Rectal smooth muscle tissue (tissue), 1 donor: ENCODE results near the gene ETV5.

ENCODE experiments used
- H3K27ac ChIP-seq: one replicate; pipeline ENCODE4 v1.7.0; 2013; ENCODE audit warnings: low read depth, low read length, inconsistent platforms
- H3K27me3 ChIP-seq: one replicate; pipeline ENCODE4 v1.7.0; 2013; ENCODE audit warnings: low read length; ENCODE audit not compliant: control insufficient read depth, insufficient read depth
- H3K36me3 ChIP-seq: one replicate; pipeline ENCODE4 v1.7.0; 2013; ENCODE audit warnings: low read length; ENCODE audit not compliant: control insufficient read depth, insufficient read depth
- H3K4me1 ChIP-seq: one replicate; pipeline ENCODE4 v1.7.0; 2013; ENCODE audit warnings: low read length; ENCODE audit not compliant: control insufficient read depth, insufficient read depth
- H3K4me3 ChIP-seq: one replicate; pipeline ENCODE4 v1.7.0; 2013; ENCODE audit warnings: low read length
- H3K9ac ChIP-seq: one replicate; pipeline ENCODE4 v1.7.0; 2013; ENCODE audit warnings: low read length

Gene ETV5

GRCh38 chr3:186138272-186138981, 29.5 kb upstream of the ETV5 start:
- Histone ChIP-seq H3K36me3 (no peaks in the 10 kb centered on the region), H3K4me1 (no peaks in the 10 kb centered on the region), H3K9ac (no peak overlapping the region), H3K27me3 (no peaks in the 10 kb centered on the region), H3K27ac (no peak overlapping the region), H3K4me3 (no peak overlapping the region)

GRCh38 chr3:186137051-186137685, 28.3 kb upstream of the ETV5 start:
- Histone ChIP-seq H3K36me3 (no peaks in the 10 kb centered on the region), H3K27ac (no peak overlapping the region), H3K4me1 (no peaks in the 10 kb centered on the region), H3K27me3 (no peaks in the 10 kb centered on the region), H3K9ac (no peak overlapping the region), H3K4me3 (no peak overlapping the region)

- H3K4me1 ChIP-seq, result no peaks in the 10 kb centered on the region
- no peak overlapping the region for H3K4me3 ChIP-seq
- H3K9ac ChIP-seq, result no peak overlapping the region
- no peak overlapping the region for H3K27ac ChIP-seq
- H3K27me3 ChIP-seq, result no peaks in the 10 kb centered on the region
- H3K36me3 ChIP-seq, result no peaks in the 10 kb centered on the region
Observed at GRCh38 chr3:186133980-186134379, 25.1 kb upstream of the ETV5 start.

GRCh38 chr3:186132487-186132886, 23.6 kb upstream of the ETV5 start:
- Histone ChIP-seq H3K27ac (no peak overlapping the region), H3K27me3 (no peaks in the 10 kb centered on the region), H3K36me3 (no peaks in the 10 kb centered on the region), H3K4me3 (no peak overlapping the region), H3K4me1 (no peaks in the 10 kb centered on the region), H3K9ac (no peak overlapping the region)

GRCh38 chr3:186129206-186129605, 20.3 kb upstream of the ETV5 start:
- H3K27ac ChIP-seq, result no peak overlapping the region
- no peaks in the 10 kb centered on the region for H3K36me3 ChIP-seq
- H3K4me1 ChIP-seq, result no peaks in the 10 kb centered on the region
- no peaks in the 10 kb centered on the region for H3K27me3 ChIP-seq
- H3K9ac ChIP-seq, result no peak overlapping the region
- no peak overlapping the region for H3K4me3 ChIP-seq

- H3K27ac ChIP-seq, result no peak overlapping the region
- H3K36me3 ChIP-seq, result no peaks in the 10 kb centered on the region
- no peak overlapping the region for H3K9ac ChIP-seq
- H3K4me1 ChIP-seq, result no peaks in the 10 kb centered on the region
- no peaks in the 10 kb centered on the region for H3K27me3 ChIP-seq
- H3K4me3 ChIP-seq, result no peak overlapping the region
Observed at GRCh38 chr3:186128158-186128557, 19.3 kb upstream of the ETV5 start.

GRCh38 chr3:186127463-186127862, 18.6 kb upstream of the ETV5 start:
- H3K27me3 ChIP-seq, result no peaks in the 10 kb centered on the region
- H3K9ac ChIP-seq, result no peak overlapping the region
- no peak overlapping the region for H3K27ac ChIP-seq
- no peak overlapping the region for H3K4me3 ChIP-seq
- no peaks in the 10 kb centered on the region for H3K36me3 ChIP-seq
- H3K4me1 ChIP-seq, result no peaks in the 10 kb centered on the region

GRCh38 chr3:186125118-186125517, 16.2 kb upstream of the ETV5 start:
- no peak overlapping the region for H3K4me3 ChIP-seq
- H3K36me3 ChIP-seq, result no peaks in the 10 kb centered on the region
- no peaks in the 10 kb centered on the region for H3K27me3 ChIP-seq
- no peaks in the 10 kb centered on the region for H3K4me1 ChIP-seq
- H3K9ac ChIP-seq, result no peak overlapping the region
- no peak overlapping the region for H3K27ac ChIP-seq

GRCh38 chr3:186124592-186124991, 15.7 kb upstream of the ETV5 start:
- H3K27ac ChIP-seq, result no peak overlapping the region
- no peaks in the 10 kb centered on the region for H3K36me3 ChIP-seq
- no peaks in the 10 kb centered on the region for H3K27me3 ChIP-seq
- no peaks in the 10 kb centered on the region for H3K4me1 ChIP-seq
- no peak overlapping the region for H3K4me3 ChIP-seq
- H3K9ac ChIP-seq, result no peak overlapping the region

GRCh38 chr3:186123012-186123411, 14.1 kb upstream of the ETV5 start:
- Histone ChIP-seq H3K4me1 (no peaks in the 10 kb centered on the region), H3K4me3 (no peak overlapping the region), H3K27me3 (no peaks in the 10 kb centered on the region), H3K36me3 (no peaks in the 10 kb centered on the region), H3K9ac (no peak overlapping the region), H3K27ac (no peak overlapping the region)

- Histone ChIP-seq H3K36me3 (no peaks in the 10 kb centered on the region), H3K27me3 (no peaks in the 10 kb centered on the region), H3K4me3 (no peak overlapping the region), H3K27ac (no peak overlapping the region), H3K4me1 (no peaks in the 10 kb centered on the region), H3K9ac (no peak overlapping the region)
Observed at GRCh38 chr3:186121968-186122367, 13.1 kb upstream of the ETV5 start.

- Histone ChIP-seq H3K9ac (no peak overlapping the region), H3K4me3 (no peak overlapping the region), H3K27ac (no peak overlapping the region), H3K27me3 (no peaks in the 10 kb centered on the region), H3K36me3 (no peaks in the 10 kb centered on the region), H3K4me1 (no peaks in the 10 kb centered on the region)
Observed at GRCh38 chr3:186121278-186121677, 12.4 kb upstream of the ETV5 start.

- Histone ChIP-seq H3K4me1 (no peaks in the 10 kb centered on the region), H3K9ac (no peak overlapping the region), H3K36me3 (no peaks in the 10 kb centered on the region), H3K27me3 (no peaks in the 10 kb centered on the region), H3K27ac (no peak overlapping the region), H3K4me3 (no peak overlapping the region)
Observed at GRCh38 chr3:186119499-186119898, 10.6 kb upstream of the ETV5 start.
